OCI-LY7 (cell line): ENCODE data around the gene CRX.

Experiments used
- CTCF ChIP-seq: fragments of 200-600 bp; sonication (generic); conservative IDR thresholded peaks from 2 replicates; pipeline ENCODE4 v1.5.1; 2014; ENCODE audit warnings: mild to moderate bottlenecking, antibody characterized with exemption, low read length, moderate library complexity, mixed read lengths
- EZH2phosphoT487 ChIP-seq: fragments of 200-600 bp; sonication (generic); IDR thresholded peaks from 2 replicates; pipeline ENCODE4 v1.6.1; 2018; ENCODE audit warnings: low read depth, borderline replicate concordance, mild to moderate bottlenecking, mixed run types, antibody characterized with exemption, low read length, moderate library complexity, mixed read lengths

DNA sequence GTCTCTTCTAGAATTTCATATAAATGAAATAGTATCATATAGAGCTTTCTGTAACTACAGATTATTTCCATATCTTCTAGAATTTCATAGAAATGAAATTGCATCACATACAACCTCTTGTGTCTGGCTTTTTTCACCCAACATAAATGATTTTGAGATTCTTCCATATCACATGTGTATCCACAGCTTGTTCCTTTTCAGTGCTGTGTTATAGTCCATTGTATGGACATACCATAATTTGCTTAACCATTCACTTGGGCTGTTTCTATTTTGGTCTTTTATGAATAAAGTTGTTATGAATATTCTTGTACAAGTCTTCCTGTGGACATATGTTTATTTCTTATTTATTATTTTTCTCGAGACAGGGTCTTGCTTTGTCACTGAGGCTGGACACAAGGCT is 29.1 kb upstream of the CRX start:
- TF ChIP-seq EZH2phosphoT487 (no peak), CTCF (no peak)
